ENCODE results near the gene C22orf23.

Gene C22orf23

DNA sequence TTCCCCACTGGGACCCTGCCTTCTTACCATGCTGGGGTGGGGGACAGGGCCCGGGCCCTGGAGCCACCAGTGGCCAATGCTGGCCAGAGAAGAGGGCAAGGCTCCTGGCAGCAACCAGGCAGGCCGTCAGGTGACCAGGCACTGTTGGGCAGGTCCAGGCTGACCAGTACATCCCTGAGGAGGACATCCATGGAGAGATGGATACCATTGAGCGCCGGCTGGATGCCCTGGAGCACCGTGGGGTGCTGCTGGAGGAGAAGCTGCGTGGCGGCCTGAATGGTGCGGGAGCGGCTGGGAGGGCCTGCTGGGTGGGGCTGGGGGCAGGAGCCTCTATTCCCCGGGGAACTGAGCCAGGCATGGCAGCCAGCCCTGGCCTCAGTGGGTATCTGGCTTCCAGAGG lies 21.0 kb downstream of the C22orf23 start:
- no peak overlapping the region for H3K4me3 ChIP-seq (ENCODE audit: extremely low read depth, insufficient read depth, low read length, poor library complexity, severe bottlenecking)
- peaks cover 75% of the 10 kb centered on the region for H3K36me3 ChIP-seq (ENCODE audit: control insufficient read depth, insufficient read depth, low read length)
- H3K4me1 ChIP-seq (ENCODE audit: control insufficient read depth, insufficient read depth, low read length, poor library complexity, severe bottlenecking): peaks cover 9% of the 10 kb centered on the region
- no peaks in the 10 kb centered on the region for H3K9me3 ChIP-seq (ENCODE audit: control insufficient read depth, low read length)
- H3K27ac ChIP-seq (ENCODE audit: low read depth, low read length, severe bottlenecking): no peak overlapping the region
- WGBS, 2 experiments (ENCODE audit: insufficient coverage in 2 of 2): 94 to 96% methylated on average over 9 to 10 of the region's 10 CpGs

DNA sequence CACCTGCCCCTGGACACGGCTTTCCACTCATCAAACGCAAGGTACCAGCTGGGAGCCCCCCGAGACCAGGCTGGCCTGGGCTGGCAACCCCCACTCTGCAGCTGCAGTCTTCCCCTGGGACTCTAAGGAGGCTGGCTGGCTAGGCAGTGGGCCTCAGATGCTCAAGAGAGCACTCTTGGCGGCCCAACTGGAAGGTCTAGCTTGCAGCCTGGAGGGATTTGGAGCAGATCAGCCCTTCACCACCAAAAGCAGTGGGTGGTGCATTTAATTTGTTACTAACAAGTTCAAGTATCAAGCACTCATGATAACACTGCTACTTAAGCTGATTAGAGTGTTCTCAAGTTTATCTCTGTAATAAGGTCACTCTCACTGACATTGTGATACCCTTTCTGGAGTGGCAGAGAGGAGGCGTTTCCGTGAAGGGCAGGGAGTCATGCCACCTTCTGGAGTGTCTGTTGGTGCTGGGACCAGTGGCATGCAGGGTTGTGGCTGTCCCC lies 21.5 kb downstream of the C22orf23 start:
- Histone ChIP-seq H3K27ac (ENCODE audit: low read depth, low read length, severe bottlenecking) (no peak overlapping the region), H3K4me1 (ENCODE audit: control insufficient read depth, insufficient read depth, low read length, poor library complexity, severe bottlenecking) (peaks cover 9% of the 10 kb centered on the region), H3K9me3 (ENCODE audit: control insufficient read depth, low read length) (no peaks in the 10 kb centered on the region), H3K36me3 (ENCODE audit: control insufficient read depth, insufficient read depth, low read length) (peaks cover 75% of the 10 kb centered on the region), H3K4me3 (ENCODE audit: extremely low read depth, insufficient read depth, low read length, poor library complexity, severe bottlenecking) (no peak overlapping the region)
- 94 to 97% methylated on average over 5 to 6 of the region's 6 CpGs for WGBS, 2 experiments (ENCODE audit: insufficient coverage in 2 of 2)

DNA sequence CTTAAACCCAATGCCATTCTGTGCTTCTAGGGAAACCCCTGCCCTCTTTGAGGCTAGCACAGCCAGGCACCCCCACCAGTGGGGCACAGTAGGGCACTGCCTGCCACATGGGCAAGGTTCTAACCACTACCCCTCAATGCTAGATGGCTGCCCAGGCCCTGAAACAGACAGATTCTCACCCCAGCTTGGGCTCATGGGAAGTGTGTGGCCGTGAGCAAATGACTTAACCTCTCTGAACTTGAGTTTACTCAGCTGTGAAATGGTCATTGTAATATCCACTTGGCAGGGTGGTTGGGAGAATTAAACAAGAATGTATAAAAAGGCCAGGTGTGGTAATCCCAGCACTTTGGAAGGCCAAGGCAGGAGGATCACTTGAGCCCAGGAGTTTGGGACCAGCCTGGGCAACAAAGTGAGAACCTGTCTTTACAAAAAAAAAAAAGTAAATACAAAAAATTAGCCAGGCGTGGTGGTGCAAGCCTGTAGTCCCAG lies 22.4 kb downstream of the C22orf23 start:
- Histone ChIP-seq H3K4me1 (ENCODE audit: control insufficient read depth, insufficient read depth, low read length, poor library complexity, severe bottlenecking) (peaks cover 9% of the 10 kb centered on the region), H3K27ac (ENCODE audit: low read depth, low read length, severe bottlenecking) (no peak overlapping the region), H3K9me3 (ENCODE audit: control insufficient read depth, low read length) (no peaks in the 10 kb centered on the region), H3K4me3 (ENCODE audit: extremely low read depth, insufficient read depth, low read length, poor library complexity, severe bottlenecking) (no peak overlapping the region), H3K36me3 (ENCODE audit: control insufficient read depth, insufficient read depth, low read length) (peaks cover 77% of the 10 kb centered on the region)
- 97 to 100% methylated on average over 2 of the region's 2 CpGs for WGBS, 2 experiments (ENCODE audit: insufficient coverage in 2 of 2)

DNA sequence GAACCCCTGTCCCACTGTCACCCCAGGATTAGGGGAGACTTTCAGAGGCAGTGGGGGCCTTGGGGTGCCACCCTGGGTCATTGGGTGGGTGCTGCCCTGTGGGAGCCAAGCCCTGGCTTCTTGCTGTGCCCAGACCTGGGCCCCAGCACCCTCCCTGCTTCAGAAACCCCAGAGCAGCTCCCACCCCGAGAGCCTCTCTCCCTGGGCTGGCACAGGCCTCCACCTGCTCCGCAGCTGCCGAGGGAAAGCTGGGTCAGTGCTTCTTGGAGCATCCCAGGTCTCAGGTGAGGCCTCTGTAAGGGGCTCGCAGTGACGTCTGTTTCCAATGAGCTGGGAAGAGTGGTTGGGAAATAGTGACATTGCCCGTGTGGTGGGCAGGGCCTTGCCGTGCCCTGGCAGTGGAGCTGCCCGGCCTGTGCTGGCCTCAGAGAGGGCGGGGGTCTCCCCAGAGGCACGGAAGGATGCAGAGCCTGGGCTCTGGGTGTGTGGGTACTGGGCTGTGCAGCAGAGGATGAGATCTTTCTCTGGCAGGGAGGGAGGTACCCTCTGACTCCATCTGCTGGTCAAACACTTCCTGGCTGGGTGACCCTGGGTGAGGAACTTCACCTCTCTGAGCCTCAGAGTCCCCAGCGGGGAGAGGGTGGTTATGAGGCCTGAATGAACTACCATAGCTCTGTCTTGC lies 23.0 kb downstream of the C22orf23 start:
- peaks cover 79% of the 10 kb centered on the region for H3K36me3 ChIP-seq (ENCODE audit: control insufficient read depth, insufficient read depth, low read length)

DNA sequence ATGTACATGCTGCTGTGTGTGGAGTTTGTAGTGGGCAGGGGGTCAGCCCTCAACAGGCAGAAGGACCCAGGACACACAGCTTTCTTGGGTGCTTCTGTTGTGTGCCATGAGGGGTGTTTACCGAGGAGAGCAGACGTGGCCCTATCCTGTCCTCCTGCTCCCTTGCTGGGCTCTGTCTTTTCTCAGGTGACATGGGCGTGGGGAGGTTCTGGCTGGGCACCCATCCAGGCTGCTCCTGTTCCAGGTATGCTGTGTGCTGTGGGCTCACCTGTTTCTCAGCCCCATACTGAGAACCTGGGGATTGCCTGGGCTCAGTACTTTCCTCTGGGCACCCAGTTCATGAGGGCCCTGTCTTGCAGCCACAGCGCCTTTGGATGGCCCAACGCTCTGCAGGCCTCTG lies 24.0 kb downstream of the C22orf23 start:
- no peak overlapping the region for H3K27ac ChIP-seq (ENCODE audit: low read depth, low read length, severe bottlenecking)
- peaks cover 89% of the 10 kb centered on the region for H3K36me3 ChIP-seq (ENCODE audit: control insufficient read depth, insufficient read depth, low read length)
- H3K4me1 ChIP-seq (ENCODE audit: control insufficient read depth, insufficient read depth, low read length, poor library complexity, severe bottlenecking): peaks cover 9% of the 10 kb centered on the region
- H3K9me3 ChIP-seq (ENCODE audit: control insufficient read depth, low read length): no peaks in the 10 kb centered on the region
- H3K4me3 ChIP-seq (ENCODE audit: extremely low read depth, insufficient read depth, low read length, poor library complexity, severe bottlenecking): no peak overlapping the region
- WGBS, 2 experiments (ENCODE audit: insufficient coverage in 2 of 2): 97 to 100% methylated on average over 5 of the region's 5 CpGs

More for the DNA sequence above, 23.0 kb downstream of the C22orf23 start:
- Histone ChIP-seq H3K4me1 (ENCODE audit: control insufficient read depth, insufficient read depth, low read length, poor library complexity, severe bottlenecking) (peaks cover 9% of the 10 kb centered on the region), H3K27ac (ENCODE audit: low read depth, low read length, severe bottlenecking) (no peak overlapping the region), H3K9me3 (ENCODE audit: control insufficient read depth, low read length) (no peaks in the 10 kb centered on the region), H3K4me3 (ENCODE audit: extremely low read depth, insufficient read depth, low read length, poor library complexity, severe bottlenecking) (no peak overlapping the region)
- WGBS, 2 experiments (ENCODE audit: insufficient coverage in 2 of 2): 88% methylated on average over 11 of the region's 11 CpGs

DNA sequence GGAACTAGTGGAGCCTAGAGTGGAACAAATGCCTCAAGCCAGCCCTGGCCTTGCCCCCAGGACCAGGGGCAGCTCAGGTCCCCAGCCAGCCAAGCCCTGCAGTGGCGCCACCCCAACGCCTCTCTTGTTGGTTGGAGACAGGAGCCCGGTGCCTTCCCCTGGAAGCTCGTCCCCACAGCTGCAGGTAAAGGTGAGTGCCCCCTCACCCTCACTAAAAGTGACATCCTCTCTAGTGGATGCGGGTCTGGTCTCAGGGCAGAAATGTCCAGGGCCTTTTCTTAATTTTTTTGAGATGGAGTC lies 25.8 kb downstream of the C22orf23 start:
- H3K9me3 ChIP-seq (ENCODE audit: control insufficient read depth, low read length): no peaks in the 10 kb centered on the region
- 83 to 91% methylated on average over 3 to 5 of the region's 5 CpGs for WGBS, 2 experiments (ENCODE audit: insufficient coverage in 2 of 2)
- H3K4me1 ChIP-seq (ENCODE audit: control insufficient read depth, insufficient read depth, low read length, poor library complexity, severe bottlenecking): no peaks in the 10 kb centered on the region
- no peak overlapping the region for H3K4me3 ChIP-seq (ENCODE audit: extremely low read depth, insufficient read depth, low read length, poor library complexity, severe bottlenecking)
- peaks cover 96% of the 10 kb centered on the region for H3K36me3 ChIP-seq (ENCODE audit: control insufficient read depth, insufficient read depth, low read length)
- no peak overlapping the region for H3K27ac ChIP-seq (ENCODE audit: low read depth, low read length, severe bottlenecking)

DNA sequence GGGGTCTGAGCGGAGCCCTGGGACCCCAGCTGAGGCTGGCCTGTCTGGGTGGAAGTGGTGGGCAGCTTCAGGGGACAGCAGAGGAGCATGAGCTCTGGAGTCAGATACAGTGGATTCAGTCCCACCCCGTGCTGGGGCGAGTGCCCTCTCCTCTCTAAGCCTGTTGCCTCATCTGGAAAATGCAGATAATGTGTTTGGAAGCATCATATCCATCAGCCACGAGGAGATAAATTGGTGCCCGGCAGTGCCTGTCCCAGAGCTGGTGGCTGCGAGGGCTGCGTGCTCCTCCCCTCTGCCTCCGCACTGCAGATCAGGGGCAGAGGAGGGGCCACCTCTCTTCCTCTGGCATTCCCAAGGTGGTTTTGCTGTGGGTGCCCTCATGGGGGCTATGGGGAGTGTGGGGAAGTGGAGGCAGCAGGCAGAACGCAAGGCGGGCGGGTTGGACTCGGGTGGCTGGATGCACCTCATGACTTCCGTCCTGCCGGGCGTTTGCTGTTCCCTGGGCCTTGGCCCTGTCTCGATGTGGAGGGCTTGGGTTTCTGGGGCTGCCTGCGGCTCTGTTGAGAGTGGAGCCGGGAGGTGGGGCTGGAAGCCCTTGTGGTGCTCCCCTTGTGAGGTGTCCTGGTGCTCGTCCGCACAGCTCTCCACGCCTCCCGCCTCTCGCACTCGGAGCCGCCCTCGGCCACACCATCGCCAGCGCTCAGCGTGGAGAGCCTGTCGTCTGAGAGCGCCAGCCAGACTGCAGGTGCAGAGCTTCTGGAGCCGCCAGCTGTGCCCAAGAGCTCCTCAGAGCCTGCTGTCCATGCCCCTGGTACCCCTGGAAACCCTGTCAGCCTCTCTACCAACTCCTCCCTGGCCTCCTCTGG lies 26.4 kb downstream of the C22orf23 start:
- no peak overlapping the region for H3K4me3 ChIP-seq (ENCODE audit: extremely low read depth, insufficient read depth, low read length, poor library complexity, severe bottlenecking)
- H3K4me1 ChIP-seq (ENCODE audit: control insufficient read depth, insufficient read depth, low read length, poor library complexity, severe bottlenecking): no peaks in the 10 kb centered on the region
- 91 to 97% methylated on average over 25 to 31 of the region's 32 CpGs for WGBS, 2 experiments (ENCODE audit: insufficient coverage in 2 of 2)
- H3K36me3 ChIP-seq (ENCODE audit: control insufficient read depth, insufficient read depth, low read length): peaks cover 91% of the 10 kb centered on the region
- H3K27ac ChIP-seq (ENCODE audit: low read depth, low read length, severe bottlenecking): no peak overlapping the region
- no peaks in the 10 kb centered on the region for H3K9me3 ChIP-seq (ENCODE audit: control insufficient read depth, low read length)

DNA sequence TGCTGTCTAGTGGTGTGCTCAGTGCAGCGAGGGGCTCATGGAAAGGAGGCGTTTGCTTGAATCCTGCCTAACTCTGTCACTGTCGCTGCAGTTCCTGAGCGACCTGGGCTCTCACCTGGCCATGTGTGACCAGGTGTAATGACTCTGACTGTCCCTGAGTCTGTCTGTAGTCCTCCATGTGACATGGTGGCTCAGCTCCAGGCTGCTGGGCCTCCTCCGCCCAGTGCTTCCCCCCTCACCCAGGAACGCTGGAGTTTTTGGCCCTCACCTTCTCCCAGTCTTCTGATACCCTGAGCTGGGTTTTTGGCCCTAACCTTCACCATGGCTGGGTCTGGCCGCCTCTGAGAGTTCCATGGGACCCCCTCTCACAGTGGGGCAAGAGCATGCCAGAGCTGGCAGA lies 27.0 kb downstream of the C22orf23 start:
- WGBS, 2 experiments (ENCODE audit: insufficient coverage in 2 of 2): 98 to 100% methylated on average over 7 of the region's 7 CpGs
- Histone ChIP-seq H3K9me3 (ENCODE audit: control insufficient read depth, low read length) (no peaks in the 10 kb centered on the region), H3K36me3 (ENCODE audit: control insufficient read depth, insufficient read depth, low read length) (peaks cover 91% of the 10 kb centered on the region), H3K27ac (ENCODE audit: low read depth, low read length, severe bottlenecking) (no peak overlapping the region), H3K4me1 (ENCODE audit: control insufficient read depth, insufficient read depth, low read length, poor library complexity, severe bottlenecking) (no peaks in the 10 kb centered on the region), H3K4me3 (ENCODE audit: extremely low read depth, insufficient read depth, low read length, poor library complexity, severe bottlenecking) (no peak overlapping the region)

DNA sequence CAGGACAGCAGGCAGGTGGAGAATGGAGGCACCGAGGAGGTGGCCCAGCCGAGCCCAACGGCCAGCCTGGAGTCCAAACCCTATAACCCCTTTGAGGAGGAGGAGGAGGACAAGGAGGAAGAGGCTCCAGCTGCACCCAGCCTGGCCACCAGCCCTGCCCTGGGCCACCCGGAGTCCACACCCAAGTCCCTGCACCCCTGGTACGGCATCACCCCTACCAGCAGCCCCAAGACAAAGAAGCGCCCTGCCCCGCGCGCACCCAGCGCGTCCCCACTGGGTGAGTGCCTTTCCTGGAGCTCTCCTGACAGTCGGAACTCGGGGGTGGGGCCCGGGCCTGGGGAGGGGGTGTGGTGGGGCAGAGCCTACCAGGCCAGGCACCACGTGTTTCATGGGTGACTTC lies 27.6 kb downstream of the C22orf23 start:
- Histone ChIP-seq H3K27ac (ENCODE audit: low read depth, low read length, severe bottlenecking) (no peak overlapping the region), H3K4me3 (ENCODE audit: extremely low read depth, insufficient read depth, low read length, poor library complexity, severe bottlenecking) (no peak overlapping the region), H3K36me3 (ENCODE audit: control insufficient read depth, insufficient read depth, low read length) (peaks cover 91% of the 10 kb centered on the region), H3K9me3 (ENCODE audit: control insufficient read depth, low read length) (no peaks in the 10 kb centered on the region), H3K4me1 (ENCODE audit: control insufficient read depth, insufficient read depth, low read length, poor library complexity, severe bottlenecking) (no peaks in the 10 kb centered on the region)
- WGBS, 2 experiments (ENCODE audit: insufficient coverage in 2 of 2): 93 to 100% methylated on average over 3 to 5 of the region's 15 CpGs

DNA sequence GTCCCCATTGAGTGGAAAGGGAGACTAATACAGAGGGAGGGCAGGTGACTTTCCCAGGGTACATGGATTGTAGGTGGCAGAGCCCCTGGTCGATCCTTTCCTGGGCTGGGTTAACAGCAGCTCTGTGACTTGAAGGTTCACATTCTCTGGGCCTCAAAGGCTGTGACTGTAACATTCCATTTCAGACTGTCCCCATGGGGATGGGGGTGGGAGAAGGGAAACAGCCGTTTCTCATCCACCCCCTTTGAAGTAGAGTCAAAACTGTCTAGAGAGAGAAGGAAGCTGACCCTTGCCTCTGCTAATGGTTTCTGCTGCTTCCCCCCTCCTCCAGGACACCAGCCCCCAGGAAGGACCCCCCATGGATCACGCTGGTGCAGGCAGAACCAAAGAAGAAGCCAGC lies 28.1 kb downstream of the C22orf23 start:
- Histone ChIP-seq H3K4me3 (ENCODE audit: extremely low read depth, insufficient read depth, low read length, poor library complexity, severe bottlenecking) (no peak overlapping the region), H3K9me3 (ENCODE audit: control insufficient read depth, low read length) (no peaks in the 10 kb centered on the region), H3K27ac (ENCODE audit: low read depth, low read length, severe bottlenecking) (no peak overlapping the region), H3K36me3 (ENCODE audit: control insufficient read depth, insufficient read depth, low read length) (peaks cover 89% of the 10 kb centered on the region), H3K4me1 (ENCODE audit: control insufficient read depth, insufficient read depth, low read length, poor library complexity, severe bottlenecking) (no peaks in the 10 kb centered on the region)
- 92 to 100% methylated on average over 1 to 2 of the region's 3 CpGs for WGBS, 2 experiments (ENCODE audit: insufficient coverage in 2 of 2)
